ENCODE data around the gene IFNL3. TPM values are rescaled to one million over a fixed set of nuclear protein-coding genes. Genes with fewer than 3 reads are reported as not detected.

Gene IFNL3
- total and polyA plus RNA-seq, 9 of the 15 experiments (the other 6 are each of a cell fraction or from before 2014, with no cell fraction given), result not detected

- H3K4me1 ChIP-seq (replicated peaks in 1 of 2; ENCODE audit: control insufficient read depth in 2 of 2, insufficient read depth in 2 of 2, low read length in 2 of 2), result no peaks in the 10 kb centered on the region
- H3K4me3 ChIP-seq, result no peak overlapping the region
- no TSS peak for BruUV-seq (replicated peaks)
- FAIRE-seq (peak; percentile 86), DNase-seq (ENCODE audit: extremely low read depth in 1 of 4, low spot score in 3 of 4) (peak; percentile 48 to 75 (median 60)), ATAC-seq (peak; percentile 96)
- H3K4me2 ChIP-seq (ENCODE audit: insufficient read depth, low read length), result no peak overlapping the region
- no peaks in the 10 kb centered on the region for H3K36me3 ChIP-seq (ENCODE audit: control insufficient read depth, insufficient read depth, low read length)
- H3K27me3 ChIP-seq (ENCODE audit: control insufficient read depth in 2 of 2, insufficient read depth in 2 of 2, low read length in 2 of 2), result peaks cover 0 to 5% of the 10 kb centered on the region in 2 experiments; a peak in 1 of 5 replicates
- H2AFZ ChIP-seq (ENCODE audit: low read depth, low read length), result no peak overlapping the region
- POLR2A ChIA-PET, result interaction anchor here (0.7 kb wide), 1 partner anchor 13 kb away, joined by 3 read pairs; no protein-coding TSS in a partner anchor
- no peak overlapping the region for H3K27ac ChIP-seq (ENCODE audit: extremely low read depth, low read depth, low read length)
- intact Hi-C loops (cut with micrococcal nuclease), result loop anchor here (1.0 to 2.0 kb wide), 2 partner anchors 116 to 198 kb away; no protein-coding TSS in a partner anchor
- WGBS (ENCODE audit: insufficient coverage, low coverage, missing lambda C conversion rate), result 7% methylated on average over 8 of the region's 8 CpGs
- H4K20me1 ChIP-seq (replicated peaks; ENCODE audit: control insufficient read depth, insufficient read depth, low read length), result no peaks in the 10 kb centered on the region; the same call in 1 of the 2 replicates
- in situ Hi-C loops (cut with MboI), result loop anchor here (5.0 kb wide), 1 partner anchor 115 kb away; no protein-coding TSS in a partner anchor
- H3K79me2 ChIP-seq (ENCODE audit: control insufficient read depth, insufficient read depth, low read length), result no peaks in the 10 kb centered on the region
- CTCF ChIA-PET (ENCODE audit: low intra/inter-chr PET ratio), result interaction anchor here (0.7 to 2.2 kb wide), 5 partner anchors 111 to 200 kb away, joined by 3 to 21 read pairs (median 4); partner anchors contain the start of gene PLEKHG2
- no peak overlapping the region; a peak in 1 of 4 replicates for H3K9ac ChIP-seq (ENCODE audit: insufficient read depth in 1 of 2, low read depth in 2 of 2, low read length in 2 of 2)
- no peaks in the 10 kb centered on the region for H3K9me1 ChIP-seq (ENCODE audit: control insufficient read depth, insufficient read depth, low read length)
- peaks cover 3% of the 10 kb centered on the region for H3K9me3 ChIP-seq (replicated peaks; ENCODE audit: control insufficient read depth, insufficient read depth, low read depth, low read length)
- TF ChIP-seq ATF7 (IDR thresholded peaks at IDR 0.05), result peak; percentile 51; the same call in 1 of the 2 replicates
- no peak for TF ChIP-seq MECOM (CRISPR knock-in tag; IDR thresholded peaks at IDR 0.05)
- TF ChIP-seq LEF1 (IDR thresholded peaks at IDR 0.05), result no peak
- TF ChIP-seq USF1 (CRISPR knock-in tag; IDR thresholded peaks at IDR 0.05), result no peak
- no peak for TF ChIP-seq PYGO2 (tag; IDR thresholded peaks at IDR 0.05)
- peak in 1 of 2 experiments; percentile 64; a peak in 2 of 4 replicates for TF ChIP-seq SRF (CRISPR knock-in tag; IDR thresholded peaks at IDR 0.05)
- TF ChIP-seq ESRRA (IDR thresholded peaks at IDR 0.05; ENCODE audit: borderline replicate concordance, low read depth), result 0 out of 2 replicates have a peak, but pooled peaks have one; percentile 16
- TF ChIP-seq HDAC2 (IDR thresholded peaks at IDR 0.05), result peak; percentile 48; the same call in 1 of the 2 replicates
- TF ChIP-seq DEAF1 (CRISPR knock-in tag; IDR thresholded peaks at IDR 0.05), result peak; percentile 84
- no peak for TF ChIP-seq ZBTB40 (IDR thresholded peaks at IDR 0.05)
- TF ChIP-seq ZBTB40 (CRISPR knock-in tag; IDR thresholded peaks at IDR 0.05), result no peak
These were observed 32.4 kb downstream of the IFNL3 start for GRCh38 chr19:39212375-39212742.
